ENCODE results near the gene SPINK6. TPM values are rescaled to one million over a fixed set of nuclear protein-coding genes. Genes with fewer than 3 reads are reported as not detected.

Gene SPINK6
- total and polyA plus RNA-seq, 2 of the 8 experiments (the other 6 are each of a cell fraction or from before 2014, with no cell fraction given), result not detected

GRCh38 chr5:148224117-148224742 lies 21.4 kb downstream of the SPINK6 start:
- FAIRE-seq, result no peak
- H2AFZ ChIP-seq (ENCODE audit: low read length), result no peak overlapping the region
- no peak overlapping the region for H3K9ac ChIP-seq (replicated peaks in 1 of 4; ENCODE audit: extremely low read depth in 1 of 4, low read depth in 3 of 4, low read length in 3 of 4)
- TF ChIP-seq CREB1 (IDR thresholded peaks at IDR 0.05) (no peak), POU5F1 (IDR thresholded peaks at IDR 0.05; ENCODE audit: low read depth, low read length) (no peak), HDAC6 (IDR thresholded peaks at IDR 0.05; ENCODE audit: low read depth, low read length) (no peak)
- TF ChIP-seq, protein P1, sequence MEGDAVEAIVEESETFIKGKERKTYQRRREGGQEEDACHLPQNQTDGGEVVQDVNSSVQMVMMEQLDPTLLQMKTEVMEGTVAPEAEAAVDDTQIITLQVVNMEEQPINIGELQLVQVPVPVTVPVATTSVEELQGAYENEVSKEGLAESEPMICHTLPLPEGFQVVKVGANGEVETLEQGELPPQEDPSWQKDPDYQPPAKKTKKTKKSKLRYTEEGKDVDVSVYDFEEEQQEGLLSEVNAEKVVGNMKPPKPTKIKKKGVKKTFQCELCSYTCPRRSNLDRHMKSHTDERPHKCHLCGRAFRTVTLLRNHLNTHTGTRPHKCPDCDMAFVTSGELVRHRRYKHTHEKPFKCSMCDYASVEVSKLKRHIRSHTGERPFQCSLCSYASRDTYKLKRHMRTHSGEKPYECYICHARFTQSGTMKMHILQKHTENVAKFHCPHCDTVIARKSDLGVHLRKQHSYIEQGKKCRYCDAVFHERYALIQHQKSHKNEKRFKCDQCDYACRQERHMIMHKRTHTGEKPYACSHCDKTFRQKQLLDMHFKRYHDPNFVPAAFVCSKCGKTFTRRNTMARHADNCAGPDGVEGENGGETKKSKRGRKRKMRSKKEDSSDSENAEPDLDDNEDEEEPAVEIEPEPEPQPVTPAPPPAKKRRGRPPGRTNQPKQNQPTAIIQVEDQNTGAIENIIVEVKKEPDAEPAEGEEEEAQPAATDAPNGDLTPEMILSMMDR (IDR thresholded peaks at IDR 0.05; ENCODE audit: control extremely low read depth in 1 of 3, insufficient read depth in 1 of 3, low read depth in 1 of 3, low read length in 3 of 3), result no peak

More at GRCh38 chr5:148224117-148224742, 21.4 kb downstream of the SPINK6 start:
- H3K4me1 ChIP-seq (replicated peaks in 1 of 4; ENCODE audit: control insufficient read depth in 3 of 4, insufficient read depth in 4 of 4, low read length in 3 of 4), result no peaks in the 10 kb centered on the region
- no peak overlapping the region for H2BK20ac ChIP-seq (ENCODE audit: low read length)
- H3K56ac ChIP-seq (replicated peaks; ENCODE audit: insufficient read length, low read depth, low read length), result no peak overlapping the region
- no peak overlapping the region for H3K4me3 ChIP-seq (ENCODE audit: extremely low read depth in 1 of 4, insufficient read depth in 2 of 4, low read depth in 3 of 4, low read length in 4 of 4)
- no peak overlapping the region for H4K91ac ChIP-seq (replicated peaks; ENCODE audit: insufficient read length, low read length)
- no peak overlapping the region for H2BK15ac ChIP-seq (ENCODE audit: low read length)
- H3K4me2 ChIP-seq (ENCODE audit: insufficient read depth in 1 of 2, low read depth in 2 of 2, low read length in 2 of 2), result no peak overlapping the region
- no peaks in the 10 kb centered on the region for H3K36me3 ChIP-seq (ENCODE audit: control insufficient read depth in 2 of 4, insufficient read depth in 4 of 4, low read length in 3 of 4)
- H3K27me3 ChIP-seq (replicated peaks in 1 of 4; ENCODE audit: control insufficient read depth in 3 of 4, extremely low read depth in 1 of 4, insufficient read depth in 3 of 4, low read length in 3 of 4), result no peaks in the 10 kb centered on the region
- H2BK120ac ChIP-seq (replicated peaks; ENCODE audit: low read depth, low read length), result no peak overlapping the region
- no peak overlapping the region for H3K23ac ChIP-seq (ENCODE audit: insufficient read length)
- no peak overlapping the region for H2AK5ac ChIP-seq (ENCODE audit: low read depth, low read length)
- ChIA-PET POLR2A (ENCODE audit: partially characterized antibody) (no interaction called here), CTCF (ENCODE audit: partially characterized antibody) (interaction anchor here (1.0 kb wide), 1 partner anchor 111 kb away, joined by 3 read pairs; no protein-coding TSS in a partner anchor)
- no peaks in the 10 kb centered on the region for H3K23me2 ChIP-seq (ENCODE audit: low read depth, low read length)
- H3K4ac ChIP-seq (replicated peaks; ENCODE audit: insufficient read length, low read depth, low read length), result no peak overlapping the region
- 83% methylated on average over 2 of the region's 2 CpGs; no CpG with 5 or more reads in 1 of the 2 experiments for WGBS, 2 experiments (ENCODE audit: extremely low coverage in 1 of 2, insufficient coverage in 1 of 2, insufficient read length in 1 of 2, insufficient replicate concordance in 2 of 2, low coverage in 1 of 2, low lambda C conversion rate in 2 of 2, missing lambda C conversion rate in 1 of 2)
- no peaks in the 10 kb centered on the region for H3K79me1 ChIP-seq (ENCODE audit: low read depth, low read length)
- H3K9me3 ChIP-seq (ENCODE audit: insufficient read depth in 2 of 2, low read depth in 1 of 2, low read length in 1 of 2), result no peaks in the 10 kb centered on the region
- H4K5ac ChIP-seq (ENCODE audit: insufficient read length, low read depth, low read length), result no peak overlapping the region
- no peak overlapping the region for H4K8ac ChIP-seq (ENCODE audit: extremely low read depth, insufficient read depth, low read length)
- H2BK12ac ChIP-seq (ENCODE audit: low read depth, low read length), result no peak overlapping the region
- no peaks in the 10 kb centered on the region for H3K79me2 ChIP-seq (ENCODE audit: control insufficient read depth in 1 of 2, insufficient read depth in 2 of 2, low read length in 2 of 2)
- H3K27ac ChIP-seq (ENCODE audit: low read depth, low read length), result no peak overlapping the region
- H3K14ac ChIP-seq (ENCODE audit: insufficient read length), result no peak overlapping the region
- no peak for DNase-seq (ENCODE audit: low read depth in 1 of 2, low spot score in 2 of 2)
- no peak overlapping the region for H2BK5ac ChIP-seq (ENCODE audit: low read depth, low read length)
- H3K18ac ChIP-seq (ENCODE audit: extremely low read depth, low read length), result no peak overlapping the region
- no peaks in the 10 kb centered on the region for H4K20me1 ChIP-seq (replicated peaks in 1 of 2; ENCODE audit: control insufficient read depth in 1 of 2, insufficient read depth in 2 of 2, low read length in 2 of 2)

Data from H1 (cell line).